B cell (primary cell): ENCODE results near the gene CRISPLD2. TPM values are rescaled to one million over a fixed set of nuclear protein-coding genes. Genes with fewer than 3 reads are reported as not detected.
"Not testable (repeated sequence)": the region's sequence is repeated elsewhere in the genome, so short reads cannot be mapped to it uniquely, and the experiment has no call there.

Experiments used
- ATAC-seq: fragments of 200-7000 bp; cut with Tn5 transposase; one replicate; pipeline ENCODE4 v1.10.0; 2021; ENCODE audit warnings: low read depth, mild to moderate bottlenecking, moderate number of reproducible peaks, moderate library complexity
- CTCF ChIA-PET: fragments of 350-600 bp; sonication (Branson Sonifier 250); formaldehyde crosslinking; loops from one replicate; lab custom pipeline; 2021; ENCODE audit warnings: antibody characterized with exemption, inconsistent platforms; lab: Charles Lee
- POLR2A ChIA-PET: fragments of 350-600 bp; sonication (Branson Sonifier 250); formaldehyde crosslinking; loops from one replicate; lab custom pipeline; 2021; ENCODE audit warnings: antibody characterized with exemption; lab: Charles Lee
- DNase-seq: peaks from one replicate; pipeline ENCODE4 v3.0.0; 2013
- H2AFZ ChIP-seq: 2 replicates; pipeline ENCODE4 v1.6.1; 2012; ENCODE audit warnings: mild to moderate bottlenecking, low read depth, low read length; ENCODE audit not compliant: insufficient read depth, poor library complexity, severe bottlenecking
- H3K27ac ChIP-seq, 2 donors: 1 replicate in 1 of 2; 2 replicates in 1 of 2; pipeline ENCODE4 v1.5.1; 2012 to 2013; ENCODE audit warnings: low read length in 2 of 2, mild to moderate bottlenecking in 2 of 2, moderate library complexity in 1 of 2
- H3K27me3 ChIP-seq, 4 experiments: fragments of 200-600 bp in 1 of 4; sonication (generic) in 1 of 4; replicated peaks in 1 of 4; 1 replicate in 2 of 4; 2 replicates in 2 of 4; pipeline versions ENCODE4 v1.6.1 to v1.7.0; 2013 to 2016; ENCODE audit warnings: low read length in 3 of 4, mild to moderate bottlenecking in 2 of 4, mixed read lengths in 1 of 4, moderate library complexity in 1 of 4; ENCODE audit not compliant: insufficient read depth in 4 of 4, control insufficient read depth in 3 of 4; ENCODE audit errors: control extremely low read depth in 1 of 4
- H3K36me3 ChIP-seq, 2 experiments: replicated peaks in 1 of 2; 1 replicate in 1 of 2; 2 replicates in 1 of 2; pipeline versions ENCODE4 v1.6.1 to v1.7.1; 2013; ENCODE audit warnings: low read length in 1 of 2; ENCODE audit not compliant: insufficient read depth in 2 of 2, control insufficient read depth in 1 of 2; ENCODE audit errors: control extremely low read depth in 1 of 2, extremely low read depth in 1 of 2
- H3K4me1 ChIP-seq, 2 donors: fragments of 200-600 bp in 1 of 2; sonication (generic) in 1 of 2; 1 replicate in 1 of 2; 2 replicates in 1 of 2; pipeline versions ENCODE4 v1.5.1 to v1.6.1; 2013 to 2017; ENCODE audit warnings: low read length in 2 of 2; ENCODE audit not compliant: control insufficient read depth in 2 of 2, insufficient read depth in 2 of 2
- H3K4me2 ChIP-seq: replicated peaks from 2 replicates; pipeline ENCODE3; 2012; ENCODE audit warnings: mild to moderate bottlenecking, low read depth, low read length; ENCODE audit not compliant: poor library complexity, severe bottlenecking
- H3K4me3 ChIP-seq, 5 experiments: fragments of 200-600 bp in 1 of 5; sonication (generic) in 1 of 5; 1 replicate in 3 of 5; 2 replicates in 2 of 5; pipeline versions ENCODE4 v1.5.1 to v1.7.0; 2011 to 2016; ENCODE audit warnings: low read length in 4 of 5, mild to moderate bottlenecking in 4 of 5, low read depth in 2 of 5, control low read depth in 1 of 5, moderate library complexity in 1 of 5; ENCODE audit not compliant: insufficient read depth in 1 of 5; ENCODE audit errors: control extremely low read depth in 1 of 5, extremely low read depth in 1 of 5
- H3K79me2 ChIP-seq: fragments of 200-600 bp; sonication (generic); one replicate; pipeline ENCODE4 v1.6.0; 2016; ENCODE audit warnings: low read length; ENCODE audit not compliant: control insufficient read depth, insufficient read depth
- H3K9ac ChIP-seq: fragments of 200-600 bp; sonication (generic); 2 replicates; pipeline ENCODE4 v1.6.1; 2017; ENCODE audit warnings: mild to moderate bottlenecking, low read length, moderate library complexity
- H3K9me3 ChIP-seq, 3 donors: one replicate each; pipeline versions ENCODE4 v1.6.1 to v1.7.1; 2013; ENCODE audit warnings: low read length in 2 of 3; ENCODE audit not compliant: control insufficient read depth in 2 of 3, insufficient read depth in 1 of 3; ENCODE audit errors: control extremely low read depth in 1 of 3
- H4K20me1 ChIP-seq: 2 replicates; pipeline ENCODE4 v1.6.0; 2012; ENCODE audit warnings: mild to moderate bottlenecking, low read length; ENCODE audit not compliant: insufficient read depth, control insufficient read depth, poor library complexity, severe bottlenecking
- H3K27ac Mint-ChIP-seq: one replicate; pipeline ENCODE4 v1.8.0; 2021; ENCODE audit warnings: mixed read lengths
- H3K27me3 Mint-ChIP-seq: one replicate; pipeline ENCODE4 v1.8.0; 2021; ENCODE audit warnings: mixed read lengths
- H3K4me1 Mint-ChIP-seq: one replicate; pipeline ENCODE4 v1.8.0; 2021; ENCODE audit warnings: mixed read lengths
- H3K4me3 Mint-ChIP-seq: one replicate; pipeline ENCODE4 v1.8.0; 2021; ENCODE audit warnings: mixed read lengths
- H3K9me3 Mint-ChIP-seq: one replicate; pipeline ENCODE4 v1.8.0; 2022; ENCODE audit warnings: mixed read lengths; ENCODE audit not compliant: insufficient read depth
- EZH2 ChIP-seq: IDR thresholded peaks from 2 replicates; pipeline ENCODE4 v1.6.1; 2012; ENCODE audit warnings: borderline replicate concordance, low read depth, mild to moderate bottlenecking, moderate library complexity, low read length; ENCODE audit not compliant: insufficient read depth, poor library complexity, severe bottlenecking
- WGBS: methylation state at CpG from one replicate; pipeline ENCODE4 v1.1.5; 2013; ENCODE audit warnings: missing lambda C conversion rate; ENCODE audit not compliant: insufficient coverage; 5-methylcytosine and 5-hydroxymethylcytosine counted together
- intact Hi-C: fragments of 100-400 bp; cut with micrococcal nuclease; formaldehyde crosslinking; loops from one replicate; pipeline ENCODE4 v1.10.0; 2022
- polyA plus RNA-seq: library from polyadenylated mRNA; depleted of rRNA; stranded (reverse); fragments of >200 nt; gene quantifications from 2 replicates; pipeline ENCODE4 v1.2.3, GENCODE V29; 2012
- total RNA-seq, 2 donors: library from RNA; stranded (reverse); fragments of 120-200 nt in 1 of 2; gene quantifications; 1 replicate in 1 of 2; 2 replicates in 1 of 2; pipeline versions ENCODE4 v1.2.3 to v1.2.4, GENCODE V29; 2013 to 2022
- TF ChIP-seq, protein P1 (sequence below): fragments of 200-600 bp; IDR thresholded peaks from one replicate; pipeline ENCODE4 v1.8.0; 2022; ENCODE audit warnings: antibody characterized with exemption, mild to moderate bottlenecking

The CRISPLD2 gene
- total and polyA plus RNA-seq, 2 donors (not counting 1 experiment from before 2014, with no cell fraction given) = 0.25 to 0.37 TPM

GRCh38 chr16:84869473-84869845 is 49.7 kb downstream of the CRISPLD2 start:
- 88% methylated on average over 15 of the region's 15 CpGs for WGBS

DNA sequence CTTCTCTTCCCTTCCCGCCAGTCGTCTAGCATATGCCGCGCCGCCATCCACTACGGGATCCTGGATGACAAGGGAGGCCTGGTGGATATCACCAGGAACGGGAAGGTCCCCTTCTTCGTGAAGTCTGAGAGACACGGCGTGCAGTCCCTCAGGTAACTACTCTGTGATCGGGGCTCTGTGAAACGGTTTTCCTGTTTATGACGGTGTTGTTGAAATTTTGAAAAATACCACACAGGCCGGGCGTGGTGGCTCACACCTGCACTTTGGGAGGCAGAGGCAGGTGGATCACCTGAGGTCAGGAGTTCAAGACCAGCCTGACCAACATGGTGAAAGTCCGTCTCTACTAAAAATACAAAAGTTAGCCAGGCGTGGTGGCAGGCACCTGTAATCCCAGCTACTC is 53.2 kb downstream of the CRISPLD2 start:
- H3K36me3 ChIP-seq, H3K79me2 ChIP-seq, H3K9me3 ChIP-seq, H3K4me1 ChIP-seq, H3K27ac ChIP-seq, POLR2A ChIA-PET, H3K4me3 ChIP-seq, H3K9ac ChIP-seq, DNase-seq, H3K27me3 ChIP-seq, H2AFZ ChIP-seq, CTCF ChIA-PET, H4K20me1 ChIP-seq, H3K27me3 Mint-ChIP-seq, H3K4me2 ChIP-seq, intact Hi-C loops, H3K27ac Mint-ChIP-seq, H3K4me1 Mint-ChIP-seq, ATAC-seq, H3K4me3 Mint-ChIP-seq, H3K9me3 Mint-ChIP-seq: not testable (repeated sequence)
- 90% methylated on average over 17 of the region's 17 CpGs for WGBS

More at GRCh38 chr16:84869473-84869845, 49.7 kb downstream of the CRISPLD2 start:
- Mint-ChIP-seq H3K9me3 (no peaks in the 10 kb centered on the region), H3K27ac (no peak overlapping the region), H3K27me3 (peaks cover 18% of the 10 kb centered on the region), H3K4me3 (no peak overlapping the region), H3K4me1 (no peaks in the 10 kb centered on the region)
- no peak overlapping the region for H3K27ac ChIP-seq
- intact Hi-C loops = no loop called here
- CTCF ChIA-PET = no interaction called here
- POLR2A ChIA-PET = no interaction called here
- H3K4me1 ChIP-seq = no peaks in the 10 kb centered on the region
- no peaks in the 10 kb centered on the region for H4K20me1 ChIP-seq
- H3K4me3 ChIP-seq = no peak overlapping the region
- H3K4me2 ChIP-seq = no peak overlapping the region
- H3K79me2 ChIP-seq = no peaks in the 10 kb centered on the region
- H3K9ac ChIP-seq = no peak overlapping the region
- H3K27me3 ChIP-seq = peaks cover 0 to 2% (median 0%) of the 10 kb centered on the region in 4 experiments
- TF ChIP-seq, protein P1, sequence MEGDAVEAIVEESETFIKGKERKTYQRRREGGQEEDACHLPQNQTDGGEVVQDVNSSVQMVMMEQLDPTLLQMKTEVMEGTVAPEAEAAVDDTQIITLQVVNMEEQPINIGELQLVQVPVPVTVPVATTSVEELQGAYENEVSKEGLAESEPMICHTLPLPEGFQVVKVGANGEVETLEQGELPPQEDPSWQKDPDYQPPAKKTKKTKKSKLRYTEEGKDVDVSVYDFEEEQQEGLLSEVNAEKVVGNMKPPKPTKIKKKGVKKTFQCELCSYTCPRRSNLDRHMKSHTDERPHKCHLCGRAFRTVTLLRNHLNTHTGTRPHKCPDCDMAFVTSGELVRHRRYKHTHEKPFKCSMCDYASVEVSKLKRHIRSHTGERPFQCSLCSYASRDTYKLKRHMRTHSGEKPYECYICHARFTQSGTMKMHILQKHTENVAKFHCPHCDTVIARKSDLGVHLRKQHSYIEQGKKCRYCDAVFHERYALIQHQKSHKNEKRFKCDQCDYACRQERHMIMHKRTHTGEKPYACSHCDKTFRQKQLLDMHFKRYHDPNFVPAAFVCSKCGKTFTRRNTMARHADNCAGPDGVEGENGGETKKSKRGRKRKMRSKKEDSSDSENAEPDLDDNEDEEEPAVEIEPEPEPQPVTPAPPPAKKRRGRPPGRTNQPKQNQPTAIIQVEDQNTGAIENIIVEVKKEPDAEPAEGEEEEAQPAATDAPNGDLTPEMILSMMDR = no peak
- no peak for TF ChIP-seq EZH2
- no peaks in the 10 kb centered on the region for H3K36me3 ChIP-seq
- ATAC-seq (no peak), DNase-seq (no peak)
- H2AFZ ChIP-seq = no peak overlapping the region
- no peaks in the 10 kb centered on the region for H3K9me3 ChIP-seq
